PC-3 (cell line): Measurements from ENCODE around the gene TSSK2. TPM values are rescaled to one million over a fixed set of nuclear protein-coding genes. Genes with fewer than 3 reads are reported as not detected.

ENCODE experiments used
- ATAC-seq: fragments of 200-7000 bp; cut with Tn5 transposase; 2 replicates; pipeline ENCODE4 v1.9.1; 2020; ENCODE audit warnings: mild to moderate bottlenecking, moderate library complexity
- BruUV-seq: library from RNA; stranded (reverse); fragments of 400-500 nt; replicated peaks from 2 replicates; lab custom pipeline; 2021; lab: Mats Ljungman, UMichigan
- CTCF ChIA-PET: fragments of 300-600 bp; sonication (Branson Sonifier 250); formaldehyde crosslinking; loops from one replicate; lab custom pipeline; 2022; ENCODE audit warnings: antibody characterized with exemption; lab: Charles Lee
- POLR2A ChIA-PET: fragments of 300-600 bp; sonication (Branson Sonifier 250); formaldehyde crosslinking; loops from one replicate; lab custom pipeline; 2022; ENCODE audit warnings: antibody characterized with exemption; ENCODE audit not compliant: unreplicated experiment; lab: Charles Lee
- DNase-seq: peaks from one replicate; pipeline ENCODE4 v3.0.0-alpha.2; 2015
- H2AFZ ChIP-seq: fragments of 300-600 bp; sonication (generic); 2 replicates; pipeline ENCODE4 v1.6.0; 2016; ENCODE audit warnings: antibody characterized with exemption, low read length
- H3F3A ChIP-seq: fragments of 300-600 bp; sonication (generic); one replicate; pipeline ENCODE4 v1.6.0; 2017; ENCODE audit warnings: antibody characterized with exemption, low read length, control low read depth, mild to moderate bottlenecking; ENCODE audit not compliant: unreplicated experiment
- H3K27ac ChIP-seq: fragments of 300-600 bp; sonication (generic); 2 replicates; pipeline ENCODE4 v1.5.1; 2016; ENCODE audit warnings: mild to moderate bottlenecking, low read length
- H3K27me3 ChIP-seq: fragments of 300-600 bp; sonication (generic); 2 replicates; pipeline ENCODE4 v1.6.1; 2016; ENCODE audit warnings: low read length, mixed read lengths
- H3K36me3 ChIP-seq: fragments of 300-600 bp; sonication (generic); 2 replicates; pipeline ENCODE4 v1.6.1; 2016; ENCODE audit warnings: low read depth, mixed run types, low read length, mixed read lengths
- H3K4me1 ChIP-seq: fragments of 300-600 bp; sonication (generic); 2 replicates; pipeline ENCODE4 v1.5.1; 2016; ENCODE audit warnings: low read length; ENCODE audit not compliant: insufficient read depth
- H3K4me2 ChIP-seq: fragments of 300-600 bp; sonication (generic); 2 replicates; pipeline ENCODE4 v1.6.0; 2016; ENCODE audit warnings: low read length
- H3K4me3 ChIP-seq: fragments of 300-600 bp; sonication (generic); 2 replicates; pipeline ENCODE4 v1.5.1; 2016; ENCODE audit warnings: mild to moderate bottlenecking, low read length, mixed read lengths
- H3K79me2 ChIP-seq: fragments of 300-600 bp; sonication (generic); 2 replicates; pipeline ENCODE4 v1.6.1; 2017; ENCODE audit warnings: low read length, mixed read lengths
- H3K9ac ChIP-seq: fragments of 300-600 bp; sonication (generic); 2 replicates; pipeline ENCODE4 v1.6.0; 2016; ENCODE audit warnings: mild to moderate bottlenecking, low read length
- H3K9me2 ChIP-seq: fragments of 300-600 bp; sonication (generic); replicated peaks from 2 replicates; pipeline ENCODE4 v1.6.1; 2016; ENCODE audit warnings: mixed run types, low read length, mixed read lengths
- H3K9me3 ChIP-seq: fragments of 300-600 bp; sonication (generic); 2 replicates; pipeline ENCODE4 v1.6.1; 2016; ENCODE audit warnings: low read length, mixed read lengths
- H4K20me1 ChIP-seq: fragments of 300-600 bp; sonication (generic); 2 replicates; pipeline ENCODE4 v1.6.1; 2016; ENCODE audit warnings: low read length, mixed read lengths
- CTCF ChIP-seq: fragments of 300-600 bp; sonication (generic); conservative IDR thresholded peaks from 2 replicates; pipeline ENCODE4 v1.5.1; 2017; ENCODE audit warnings: antibody characterized with exemption, low read depth, mild to moderate bottlenecking, low read length
- EZH2 ChIP-seq: fragments of 300-600 bp; sonication (generic); IDR thresholded peaks from one replicate; pipeline ENCODE4 v1.6.1; 2017; ENCODE audit warnings: antibody characterized with exemption, mild to moderate bottlenecking, low read length; ENCODE audit not compliant: unreplicated experiment
- EZH2phosphoT487 ChIP-seq: fragments of 300-600 bp; sonication (generic); IDR thresholded peaks from 2 replicates; pipeline ENCODE4 v1.6.1; 2018; ENCODE audit warnings: mild to moderate bottlenecking, antibody characterized with exemption, low read length, borderline replicate concordance
- intact Hi-C: fragments of 100-400 bp; cut with micrococcal nuclease; formaldehyde crosslinking; loops from 2 replicates; pipeline ENCODE4 v1.9.0; 2023
- total RNA-seq: library from RNA; depleted of rRNA; stranded (reverse); fragments of >200 nt; gene quantifications from 2 replicates; pipeline ENCODE4 v1.2.3, GENCODE V29; 2014

TSSK2 gene
- total RNA-seq, 1 experiment from 2014 or later, result not detected

- H3K9ac ChIP-seq, result no peak overlapping the region
- H3F3A ChIP-seq, result no peaks in the 10 kb centered on the region
- H3K4me3 ChIP-seq, result no peak overlapping the region
- H4K20me1 ChIP-seq, result peaks cover 43% of the 10 kb centered on the region; the same call in 1 of the 2 replicates
- no peak for TF ChIP-seq CTCF
- no peak for TF ChIP-seq EZH2
- no peak for TF ChIP-seq EZH2phosphoT487
- no TSS peak for BruUV-seq
- H3K79me2 ChIP-seq, result peaks cover 84% of the 10 kb centered on the region
- ChIA-PET POLR2A (no interaction called here), CTCF (no interaction called here)
- H3K4me1 ChIP-seq, result peaks cover 8% of the 10 kb centered on the region; the same call in 1 of the 2 replicates
- intact Hi-C loops, result no loop called here
- H2AFZ ChIP-seq, result no peak overlapping the region
- H3K9me3 ChIP-seq, result no peaks in the 10 kb centered on the region
- no peak for DNase-seq
- H3K9me2 ChIP-seq, result no peaks in the 10 kb centered on the region
- H3K27ac ChIP-seq, result no peak overlapping the region
- H3K27me3 ChIP-seq, result no peaks in the 10 kb centered on the region
- H3K36me3 ChIP-seq, result no peaks in the 10 kb centered on the region
- ATAC-seq, result no peak
- H3K4me2 ChIP-seq, result no peak overlapping the region
Measured at GRCh38 chr22:19107730-19108074, 23.4 kb upstream of the TSSK2 start.

- DNase-seq (no peak), ATAC-seq (no peak)
- CTCF ChIA-PET, result no interaction called here
- no peak overlapping the region for H3K4me2 ChIP-seq
- BruUV-seq, result no TSS peak
- no peaks in the 10 kb centered on the region for H3K36me3 ChIP-seq
- H3K4me1 ChIP-seq, result peaks cover 8% of the 10 kb centered on the region; the same call in 1 of the 2 replicates
- no peak overlapping the region for H2AFZ ChIP-seq
- no peaks in the 10 kb centered on the region for H3K9me2 ChIP-seq
- no peaks in the 10 kb centered on the region for H3K27me3 ChIP-seq
- H3K4me3 ChIP-seq, result no peak overlapping the region
- peaks cover 43% of the 10 kb centered on the region; the same call in 1 of the 2 replicates for H4K20me1 ChIP-seq
- no peak overlapping the region for H3K9ac ChIP-seq
- intact Hi-C loops, result no loop called here
- TF ChIP-seq EZH2 (no peak), EZH2phosphoT487 (no peak), CTCF (no peak)
- H3K9me3 ChIP-seq, result no peaks in the 10 kb centered on the region
- no peaks in the 10 kb centered on the region for H3F3A ChIP-seq
- H3K79me2 ChIP-seq, result peaks cover 85% of the 10 kb centered on the region
- POLR2A ChIA-PET, result no interaction called here
- no peak overlapping the region for H3K27ac ChIP-seq
Measured at GRCh38 chr22:19108807-19109197, 22.3 kb upstream of the TSSK2 start.

- no peak for ATAC-seq
- no peaks in the 10 kb centered on the region for H3K27me3 ChIP-seq
- BruUV-seq, result no TSS peak
- no peak overlapping the region for H2AFZ ChIP-seq
- no peak for TF ChIP-seq EZH2
- no peak for TF ChIP-seq EZH2phosphoT487
- TF ChIP-seq CTCF, result no peak
- no peak overlapping the region for H3K27ac ChIP-seq
- H3K4me3 ChIP-seq, result no peak overlapping the region
- H3K79me2 ChIP-seq, result peaks cover 84% of the 10 kb centered on the region
- H3K9me2 ChIP-seq, result no peaks in the 10 kb centered on the region
- H3F3A ChIP-seq, result no peaks in the 10 kb centered on the region
- peaks cover 43% of the 10 kb centered on the region; the same call in 1 of the 2 replicates for H4K20me1 ChIP-seq
- ChIA-PET CTCF (no interaction called here), POLR2A (no interaction called here)
- intact Hi-C loops, result no loop called here
- no peaks in the 10 kb centered on the region for H3K9me3 ChIP-seq
- H3K36me3 ChIP-seq, result no peaks in the 10 kb centered on the region
- H3K4me1 ChIP-seq, result peaks cover 8% of the 10 kb centered on the region; the same call in 1 of the 2 replicates
- H3K9ac ChIP-seq, result no peak overlapping the region
- DNase-seq, result no peak
- H3K4me2 ChIP-seq, result no peak overlapping the region
Measured at GRCh38 chr22:19109198-19110063, 21.7 kb upstream of the TSSK2 start.
